ENCODE measurements around the gene PLPP4. TPM values are rescaled to one million over a fixed set of nuclear protein-coding genes. Genes with fewer than 3 reads are reported as not detected.

PLPP4 gene
- total RNA-seq, 1 donor from 2014 or later = 5.3 TPM

DNA sequence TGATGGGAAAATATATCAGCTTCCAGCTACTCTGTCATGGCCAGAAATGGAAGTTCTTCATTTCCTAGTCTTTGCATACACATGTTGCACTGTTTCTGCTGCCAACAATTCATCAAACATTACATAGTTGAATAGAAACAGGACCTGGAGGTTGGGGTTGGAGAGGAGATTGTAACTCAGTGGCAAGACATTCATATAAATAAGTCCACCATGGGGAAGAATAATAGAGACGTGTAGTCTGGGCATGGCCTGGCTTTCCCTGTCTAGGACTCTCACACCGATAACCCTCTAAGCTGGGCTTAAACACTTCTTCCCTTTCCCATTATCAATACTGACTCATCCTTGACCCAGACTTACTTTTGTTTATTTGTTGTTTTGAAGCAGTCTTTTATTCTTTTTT, 155.7 kb downstream of the PLPP4 start:
- Histone ChIP-seq H3K27me3 (ENCODE audit: control insufficient read depth, insufficient read depth, low read length) (no peaks in the 10 kb centered on the region), H3K4me3 (ENCODE audit: low read depth, low read length) (no peak overlapping the region), H3K36me3 (ENCODE audit: control insufficient read depth, insufficient read depth, low read length) (no peaks in the 10 kb centered on the region)
- no peak for DNase-seq (ENCODE audit: low read depth)
- TF ChIP-seq, protein P1, sequence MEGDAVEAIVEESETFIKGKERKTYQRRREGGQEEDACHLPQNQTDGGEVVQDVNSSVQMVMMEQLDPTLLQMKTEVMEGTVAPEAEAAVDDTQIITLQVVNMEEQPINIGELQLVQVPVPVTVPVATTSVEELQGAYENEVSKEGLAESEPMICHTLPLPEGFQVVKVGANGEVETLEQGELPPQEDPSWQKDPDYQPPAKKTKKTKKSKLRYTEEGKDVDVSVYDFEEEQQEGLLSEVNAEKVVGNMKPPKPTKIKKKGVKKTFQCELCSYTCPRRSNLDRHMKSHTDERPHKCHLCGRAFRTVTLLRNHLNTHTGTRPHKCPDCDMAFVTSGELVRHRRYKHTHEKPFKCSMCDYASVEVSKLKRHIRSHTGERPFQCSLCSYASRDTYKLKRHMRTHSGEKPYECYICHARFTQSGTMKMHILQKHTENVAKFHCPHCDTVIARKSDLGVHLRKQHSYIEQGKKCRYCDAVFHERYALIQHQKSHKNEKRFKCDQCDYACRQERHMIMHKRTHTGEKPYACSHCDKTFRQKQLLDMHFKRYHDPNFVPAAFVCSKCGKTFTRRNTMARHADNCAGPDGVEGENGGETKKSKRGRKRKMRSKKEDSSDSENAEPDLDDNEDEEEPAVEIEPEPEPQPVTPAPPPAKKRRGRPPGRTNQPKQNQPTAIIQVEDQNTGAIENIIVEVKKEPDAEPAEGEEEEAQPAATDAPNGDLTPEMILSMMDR (IDR thresholded peaks at IDR 0.05; ENCODE audit: insufficient read depth, low read length, poor library complexity, severe bottlenecking) = no peak

DNA sequence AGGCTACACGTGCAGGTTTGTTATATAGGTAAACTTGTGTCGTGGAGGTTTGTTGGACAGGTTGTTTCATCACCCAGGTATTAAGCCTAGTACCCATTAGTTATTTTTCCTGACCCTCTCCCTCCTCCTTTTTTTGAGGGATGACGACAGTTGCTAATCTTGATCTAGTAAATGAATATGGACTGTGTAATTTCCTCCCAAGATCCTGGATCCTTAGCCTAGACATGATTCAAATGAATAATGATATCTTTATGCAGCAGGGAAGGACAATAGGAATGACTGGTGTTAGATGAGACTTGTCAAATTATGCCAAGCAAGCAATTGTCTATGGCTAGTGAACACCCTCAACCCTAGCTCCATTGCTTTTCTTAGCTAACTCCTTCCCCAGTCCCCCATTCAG, 156.2 kb downstream of the PLPP4 start:
- H3K27me3 ChIP-seq (ENCODE audit: control insufficient read depth, insufficient read depth, low read length) = no peaks in the 10 kb centered on the region
- no peak for DNase-seq (ENCODE audit: low read depth)
- no peak overlapping the region for H3K4me3 ChIP-seq (ENCODE audit: low read depth, low read length)
- TF ChIP-seq, protein P1 (IDR thresholded peaks at IDR 0.05; ENCODE audit: insufficient read depth, low read length, poor library complexity, severe bottlenecking) = no peak
- H3K36me3 ChIP-seq (ENCODE audit: control insufficient read depth, insufficient read depth, low read length) = no peaks in the 10 kb centered on the region

DNA sequence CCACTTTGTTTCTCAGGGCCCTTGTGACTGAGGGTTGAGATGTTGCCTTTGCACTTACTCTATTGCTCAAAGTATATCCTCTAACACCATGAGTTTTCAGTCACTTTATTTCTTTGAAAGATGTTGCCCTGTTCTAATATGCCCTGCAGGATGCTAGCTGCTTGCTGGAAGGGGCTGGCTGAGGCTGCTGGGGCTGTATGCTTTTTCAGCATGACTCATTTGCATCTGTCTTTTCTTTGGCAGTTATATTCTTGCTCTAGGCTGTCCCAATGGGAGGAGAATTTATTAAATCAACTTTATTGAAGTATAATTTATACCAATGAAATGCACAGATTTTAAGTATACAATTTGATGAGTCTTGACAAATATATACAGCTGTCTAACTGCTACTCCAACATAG, 157.7 kb downstream of the PLPP4 start:
- H3K27me3 ChIP-seq (ENCODE audit: control insufficient read depth, insufficient read depth, low read length) = no peaks in the 10 kb centered on the region
- no peak for DNase-seq (ENCODE audit: low read depth)
- H3K4me3 ChIP-seq (ENCODE audit: low read depth, low read length) = no peak overlapping the region
- H3K36me3 ChIP-seq (ENCODE audit: control insufficient read depth, insufficient read depth, low read length) = no peaks in the 10 kb centered on the region
- TF ChIP-seq, protein P1 (IDR thresholded peaks at IDR 0.05; ENCODE audit: insufficient read depth, low read length, poor library complexity, severe bottlenecking) = no peak

DNA sequence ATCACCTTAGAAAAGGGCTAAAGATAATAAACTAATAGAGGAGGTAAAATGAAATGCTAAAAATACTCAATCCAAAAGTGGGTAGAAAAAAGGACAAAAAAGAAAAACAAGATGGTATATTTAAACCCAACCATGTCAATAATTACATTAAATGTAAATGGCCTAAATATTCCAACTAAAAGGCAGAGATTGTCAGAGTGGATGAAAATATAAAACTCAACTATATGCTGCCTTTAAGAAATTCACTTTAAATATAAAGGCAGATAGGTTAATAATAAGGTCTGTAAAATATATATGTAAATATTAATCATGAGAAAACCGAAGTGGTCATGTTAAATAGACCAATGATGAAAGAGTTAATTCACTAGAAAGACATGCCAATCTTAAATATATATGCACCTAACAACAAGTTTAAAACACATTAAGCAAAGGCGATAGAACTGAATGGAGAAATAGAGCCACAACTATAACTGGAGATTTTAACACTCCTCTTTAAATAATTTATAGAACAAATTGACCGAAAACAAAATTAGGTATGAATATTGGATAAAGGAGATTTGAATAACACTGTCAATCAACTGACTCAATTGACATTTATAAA, 159.4 kb downstream of the PLPP4 start:
- no peaks in the 10 kb centered on the region for H3K36me3 ChIP-seq (ENCODE audit: control insufficient read depth, insufficient read depth, low read length)
- H3K27me3 ChIP-seq (ENCODE audit: control insufficient read depth, insufficient read depth, low read length) = no peaks in the 10 kb centered on the region
- no peak for DNase-seq (ENCODE audit: low read depth)
- TF ChIP-seq, protein P1 (IDR thresholded peaks at IDR 0.05; ENCODE audit: insufficient read depth, low read length, poor library complexity, severe bottlenecking) = no peak
- H3K4me3 ChIP-seq (ENCODE audit: low read depth, low read length) = no peak overlapping the region

DNA sequence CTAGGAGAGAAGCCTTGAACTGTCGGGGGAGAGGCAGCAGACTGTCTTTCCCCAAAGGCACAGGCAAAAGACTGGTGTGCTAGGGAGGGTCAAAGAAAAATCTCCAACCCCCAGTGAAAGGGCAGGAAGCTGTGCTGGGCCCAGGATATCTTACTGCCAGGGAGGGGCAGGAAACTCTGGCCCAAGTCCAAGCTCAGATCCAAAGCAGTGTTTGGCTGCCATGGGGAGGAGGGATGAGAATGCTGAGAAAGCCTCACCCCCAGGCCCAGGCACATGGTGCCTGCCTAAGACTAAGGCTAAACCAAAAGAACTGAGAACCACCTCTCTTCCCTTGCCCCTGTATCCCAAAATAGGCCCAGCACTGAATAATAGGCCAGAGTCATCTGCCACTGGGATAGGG, 171.2 kb downstream of the PLPP4 start:
- TF ChIP-seq, protein P1 (IDR thresholded peaks at IDR 0.05; ENCODE audit: insufficient read depth, low read length, poor library complexity, severe bottlenecking) = no peak
- no peak overlapping the region for H3K4me3 ChIP-seq (ENCODE audit: low read depth, low read length)
- no peak for DNase-seq (ENCODE audit: low read depth)
- H3K36me3 ChIP-seq (ENCODE audit: control insufficient read depth, insufficient read depth, low read length) = no peaks in the 10 kb centered on the region
- no peaks in the 10 kb centered on the region for H3K27me3 ChIP-seq (ENCODE audit: control insufficient read depth, insufficient read depth, low read length)

DNA sequence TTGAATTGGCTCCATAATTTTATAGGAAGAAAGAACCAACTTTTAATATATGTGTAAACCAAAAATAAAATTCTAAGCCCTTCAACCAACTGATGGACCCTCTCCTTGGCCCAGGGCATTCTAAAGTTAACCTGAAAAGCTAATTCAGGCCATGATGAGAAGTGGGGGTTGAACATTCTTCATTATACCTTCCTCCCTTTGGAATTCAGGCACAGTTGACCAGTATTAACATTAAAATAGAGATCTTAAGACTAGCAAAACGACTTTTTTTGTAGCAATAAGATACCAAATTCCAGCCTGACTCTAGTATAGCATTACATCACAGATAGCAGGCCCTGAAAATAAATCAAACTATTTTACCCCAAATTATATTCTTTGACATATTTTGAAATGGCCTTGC, 173.2 kb downstream of the PLPP4 start:
- H3K4me3 ChIP-seq (ENCODE audit: low read depth, low read length) = no peak overlapping the region
- H3K27me3 ChIP-seq (ENCODE audit: control insufficient read depth, insufficient read depth, low read length) = no peaks in the 10 kb centered on the region
- DNase-seq (ENCODE audit: low read depth) = no peak
- TF ChIP-seq, protein P1 (IDR thresholded peaks at IDR 0.05; ENCODE audit: insufficient read depth, low read length, poor library complexity, severe bottlenecking) = no peak
- no peaks in the 10 kb centered on the region for H3K36me3 ChIP-seq (ENCODE audit: control insufficient read depth, insufficient read depth, low read length)

All from kidney epithelial cell (primary cell).